H7 (cell line): ENCODE data around the gene MRPS16. TPM values are rescaled to one million over a fixed set of nuclear protein-coding genes. Genes with fewer than 3 reads are reported as not detected.

ENCODE experiments used
- total RNA-seq: library from RNA; depleted of rRNA; stranded (reverse); fragments of >200 nt; shearing (Covaris generic); gene quantifications from 2 replicates; pipeline ENCODE4 v1.2.3, GENCODE V29; 2014; rRNA removed

MRPS16 gene
- total RNA-seq, 1 experiment from 2014 or later, result 134 TPM

Other genes with a start within 250 kb of the MRPS16 start
- 37.3 and 76.5 TPM in 2 replicates for gene P4HA1, start 155.8 kb downstream of the MRPS16 start, total RNA-seq
- gene NUDT13, start 142.2 kb downstream of the MRPS16 start, total RNA-seq, result 0.38 and 1.3 TPM in 2 replicates
- 33.7 and 37.1 TPM in 2 replicates for gene ECD, start 84.6 kb downstream of the MRPS16 start, total RNA-seq
- gene FAM149B1, start 84.5 kb downstream of the MRPS16 start, total RNA-seq, result 14.6 and 15.6 TPM in 2 replicates
- gene DNAJC9, start 5.4 kb downstream of the MRPS16 start, total RNA-seq, result 32.0 and 35.0 TPM in 2 replicates
- 0.15 and 0.45 TPM in 2 replicates for gene CFAP70, start 106.2 kb upstream of the MRPS16 start, total RNA-seq
- gene ANXA7, start 161.4 kb upstream of the MRPS16 start, total RNA-seq, result 94.1 and 97.7 TPM in 2 replicates
- 1.7 and 2.2 TPM in 2 replicates for gene MSS51, start 180.9 kb upstream of the MRPS16 start, total RNA-seq
- gene PPP3CB, start 243.4 kb upstream of the MRPS16 start, total RNA-seq, result 11.7 and 13.3 TPM in 2 replicates